ENCODE data around the gene HPCAL4. TPM values are rescaled to one million over a fixed set of nuclear protein-coding genes. Genes with fewer than 3 reads are reported as not detected.

The HPCAL4 gene
- total and polyA plus RNA-seq, 9 of the 15 experiments (the other 6 are each of a cell fraction or from before 2014, with no cell fraction given) = 0.01 to 0.04 (median 0.04) TPM; not detected in 4

DNA sequence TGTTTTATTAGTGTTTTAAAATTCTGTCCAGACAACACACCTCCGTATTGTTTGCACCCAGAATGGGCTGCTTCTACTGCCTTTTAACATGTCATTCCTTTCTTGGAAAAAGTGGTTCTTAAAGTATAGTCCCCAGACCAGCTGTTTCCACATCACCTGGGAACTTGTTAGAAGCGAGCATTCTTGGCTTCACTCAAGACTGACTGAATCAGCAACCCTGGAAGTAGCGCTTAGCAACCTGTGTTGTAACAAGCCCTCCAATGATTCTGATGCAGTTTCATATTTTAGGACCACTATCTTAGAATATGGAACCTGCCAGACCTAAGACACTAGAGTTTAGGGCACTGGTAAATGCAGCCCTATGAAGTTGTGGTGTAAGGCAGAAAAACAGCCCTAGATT, 41.5 kb upstream of the HPCAL4 start:
- H3K4me2 ChIP-seq (ENCODE audit: insufficient read depth, low read length) = no peak overlapping the region
- no peak overlapping the region for H3K9ac ChIP-seq (ENCODE audit: insufficient read depth in 1 of 2, low read depth in 2 of 2, low read length in 2 of 2)
- FAIRE-seq (no peak), ATAC-seq (no peak), DNase-seq (ENCODE audit: extremely low read depth in 1 of 4, low spot score in 3 of 4) (no peak)
- no peaks in the 10 kb centered on the region for H3K79me2 ChIP-seq (ENCODE audit: control insufficient read depth, insufficient read depth, low read length)
- no TSS peak for BruUV-seq (replicated peaks)
- H3K27ac ChIP-seq (ENCODE audit: extremely low read depth, low read depth, low read length) = no peak overlapping the region
- TF ChIP-seq ESRRA (IDR thresholded peaks at IDR 0.05; ENCODE audit: borderline replicate concordance, low read depth) = no peak
- H3K9me3 ChIP-seq (replicated peaks; ENCODE audit: control insufficient read depth, insufficient read depth, low read depth, low read length) = no peaks in the 10 kb centered on the region
- H3K27me3 ChIP-seq (ENCODE audit: control insufficient read depth in 2 of 2, insufficient read depth in 2 of 2, low read length in 2 of 2) = peaks cover 31 to 47% of the 10 kb centered on the region in 2 experiments
- intact Hi-C loops (cut with micrococcal nuclease) (no loop called here), in situ Hi-C loops (cut with MboI) (no loop called here)
- H3K9me1 ChIP-seq (ENCODE audit: control insufficient read depth, insufficient read depth, low read length) = no peaks in the 10 kb centered on the region
- H2AFZ ChIP-seq (ENCODE audit: low read depth, low read length) = peak overlapping the region; percentile 38; the same call in 1 of the 2 replicates
- H3K36me3 ChIP-seq (ENCODE audit: control insufficient read depth, insufficient read depth, low read length) = no peaks in the 10 kb centered on the region
- H4K20me1 ChIP-seq (replicated peaks; ENCODE audit: control insufficient read depth, insufficient read depth, low read length) = no peaks in the 10 kb centered on the region
- ChIA-PET POLR2A (interaction anchor here (0.9 to 1.9 kb wide), 2 partner anchors 13 to 21 kb away, joined by 3 to 5 read pairs; no protein-coding TSS in a partner anchor), CTCF (ENCODE audit: low intra/inter-chr PET ratio) (no interaction called here)
- H3K4me3 ChIP-seq = no peak overlapping the region
- 7% methylated on average over 3 of the region's 3 CpGs for WGBS (ENCODE audit: insufficient coverage, low coverage, missing lambda C conversion rate)
- peaks cover 0 to 5% of the 10 kb centered on the region in 2 experiments; a peak in 2 of 5 replicates for H3K4me1 ChIP-seq (replicated peaks in 1 of 2; ENCODE audit: control insufficient read depth in 2 of 2, insufficient read depth in 2 of 2, low read length in 2 of 2)

- Histone ChIP-seq H3K36me3 (ENCODE audit: control insufficient read depth, insufficient read depth, low read length) (no peaks in the 10 kb centered on the region), H4K20me1 (replicated peaks; ENCODE audit: control insufficient read depth, insufficient read depth, low read length) (no peaks in the 10 kb centered on the region), H3K9me3 (replicated peaks; ENCODE audit: control insufficient read depth, insufficient read depth, low read depth, low read length) (no peaks in the 10 kb centered on the region), H2AFZ (ENCODE audit: low read depth, low read length) (no peak overlapping the region), H3K4me1 (replicated peaks in 1 of 2; ENCODE audit: control insufficient read depth in 2 of 2, insufficient read depth in 2 of 2, low read length in 2 of 2) (peaks cover 0 to 5% of the 10 kb centered on the region in 2 experiments; a peak in 2 of 5 replicates), H3K9ac (ENCODE audit: insufficient read depth in 1 of 2, low read depth in 2 of 2, low read length in 2 of 2) (no peak overlapping the region), H3K27me3 (ENCODE audit: control insufficient read depth in 2 of 2, insufficient read depth in 2 of 2, low read length in 2 of 2) (peaks cover 33 to 47% of the 10 kb centered on the region in 2 experiments), H3K79me2 (ENCODE audit: control insufficient read depth, insufficient read depth, low read length) (no peaks in the 10 kb centered on the region), H3K9me1 (ENCODE audit: control insufficient read depth, insufficient read depth, low read length) (no peaks in the 10 kb centered on the region), H3K27ac (ENCODE audit: extremely low read depth, low read depth, low read length) (no peak overlapping the region), H3K4me3 (no peak overlapping the region), H3K4me2 (ENCODE audit: insufficient read depth, low read length) (no peak overlapping the region)
- intact Hi-C loops (cut with micrococcal nuclease) (no loop called here), in situ Hi-C loops (cut with MboI) (no loop called here)
- BruUV-seq (replicated peaks) = no TSS peak
- ChIA-PET CTCF (ENCODE audit: low intra/inter-chr PET ratio) (no interaction called here), POLR2A (interaction anchor here (0.8 to 0.9 kb wide), 2 partner anchors 9 to 24 kb away, joined by 4 read pairs; partner anchors contain the start of gene PPIE)
- FAIRE-seq (no peak), ATAC-seq (no peak), DNase-seq (ENCODE audit: extremely low read depth in 1 of 4, low spot score in 3 of 4) (no peak)
- 1% methylated on average over 4 of the region's 4 CpGs for WGBS (ENCODE audit: insufficient coverage, low coverage, missing lambda C conversion rate)
- TF ChIP-seq ZNF584 (CRISPR knock-in tag; IDR thresholded peaks at IDR 0.05; ENCODE audit: low read depth) = no peak
- no peak for TF ChIP-seq HIVEP1 (CRISPR knock-in tag; IDR thresholded peaks at IDR 0.05)
- no peak for TF ChIP-seq SLC30A9 (CRISPR knock-in tag; IDR thresholded peaks at IDR 0.05)
- no peak for TF ChIP-seq BHLHE40 (IDR thresholded peaks at IDR 0.05; ENCODE audit: low read length)
- no peak for TF ChIP-seq USF1 (CRISPR knock-in tag; IDR thresholded peaks at IDR 0.05)
- TF ChIP-seq KLF13 (tag; IDR thresholded peaks at IDR 0.05; ENCODE audit: borderline replicate concordance, low read depth) = no peak
- TF ChIP-seq RNF2 (IDR thresholded peaks at IDR 0.05) = peak; percentile 21; the same call in 1 of the 2 replicates
- TF ChIP-seq POLR3A (IDR thresholded peaks at IDR 0.05; ENCODE audit: borderline replicate concordance, extremely low read depth, insufficient read depth, insufficient read length) = no peak
- TF ChIP-seq HNRNPUL1 (IDR thresholded peaks at IDR 0.05; ENCODE audit: low read length) = no peak
- TF ChIP-seq E4F1 (CRISPR knock-in tag; IDR thresholded peaks at IDR 0.05; ENCODE audit: borderline replicate concordance) = no peak
- no peak for TF ChIP-seq ZNF830 (CRISPR knock-in tag; IDR thresholded peaks at IDR 0.05)
- TF ChIP-seq ZEB2 (IDR thresholded peaks at IDR 0.05) = no peak
- TF ChIP-seq FOXJ2 (tag; IDR thresholded peaks at IDR 0.05) = no peak
Measured at GRCh38 chr1:39729842-39730241, 38.6 kb upstream of the HPCAL4 start.
